Hepatocyte (in vitro differentiated cells): Measurements from ENCODE around the gene MAGEB17. TPM values are rescaled to one million over a fixed set of nuclear protein-coding genes. Genes with fewer than 3 reads are reported as not detected.

ENCODE experiments used
- DNase-seq: peaks from one replicate; pipeline ENCODE4 v3.0.0-alpha.2; 2016; ENCODE audit warnings: low spot score
- H2AFZ ChIP-seq: fragments of 200-600 bp; sonication (generic); 2 replicates; pipeline ENCODE4 v1.6.0; 2016; ENCODE audit warnings: antibody characterized with exemption, mild to moderate bottlenecking
- H3K27ac ChIP-seq: fragments of 200-600 bp; sonication (generic); 2 replicates; pipeline ENCODE4 v1.5.1; 2016; ENCODE audit warnings: mild to moderate bottlenecking
- H3K27me3 ChIP-seq: fragments of 200-600 bp; sonication (generic); 2 replicates; pipeline ENCODE4 v1.6.1; 2016
- H3K36me3 ChIP-seq: fragments of 200-600 bp; sonication (generic); replicated peaks from 2 replicates; pipeline ENCODE4 v1.5.1; 2016; ENCODE audit warnings: low read depth; ENCODE audit not compliant: insufficient read depth
- H3K4me1 ChIP-seq: fragments of 200-600 bp; sonication (generic); 2 replicates; pipeline ENCODE4 v1.5.1; 2016; ENCODE audit warnings: mild to moderate bottlenecking, moderate library complexity; ENCODE audit not compliant: insufficient read depth
- H3K4me2 ChIP-seq: fragments of 200-600 bp; sonication (generic); 2 replicates; pipeline ENCODE4 v1.6.0; 2016
- H3K4me3 ChIP-seq: fragments of 200-600 bp; sonication (generic); 2 replicates; pipeline ENCODE4 v1.5.1; 2016; ENCODE audit warnings: mild to moderate bottlenecking
- H3K79me2 ChIP-seq: fragments of 200-600 bp; sonication (generic); 2 replicates; pipeline ENCODE4 v1.6.0; 2017; ENCODE audit warnings: mild to moderate bottlenecking
- H3K9me2 ChIP-seq: fragments of 200-600 bp; sonication (generic); replicated peaks from 2 replicates; pipeline ENCODE4 v1.6.0; 2017; ENCODE audit warnings: mild to moderate bottlenecking; ENCODE audit not compliant: insufficient read depth
- H3K9me3 ChIP-seq: fragments of 200-600 bp; sonication (generic); 2 replicates; pipeline ENCODE4 v1.5.1; 2016; ENCODE audit warnings: low read depth, mild to moderate bottlenecking
- H4K20me1 ChIP-seq: fragments of 200-600 bp; sonication (generic); 2 replicates; pipeline ENCODE4 v1.6.0; 2016; ENCODE audit warnings: mild to moderate bottlenecking; ENCODE audit not compliant: insufficient read depth, poor library complexity, severe bottlenecking
- EZH2 ChIP-seq: fragments of 200-600 bp; sonication (generic); IDR thresholded peaks from 2 replicates; pipeline ENCODE4 v1.6.1; 2016; ENCODE audit warnings: antibody characterized with exemption, mild to moderate bottlenecking, borderline replicate concordance
- EZH2phosphoT487 ChIP-seq: fragments of 200-600 bp; sonication (generic); IDR thresholded peaks from one replicate; pipeline ENCODE4 v1.6.1; 2018; ENCODE audit warnings: antibody characterized with exemption, mild to moderate bottlenecking, low read depth, moderate library complexity; ENCODE audit not compliant: unreplicated experiment, severe bottlenecking
- WGBS: methylation state at CpG from one replicate; pipeline ENCODE4 v1.1.6; 2016; ENCODE audit warnings: low lambda C conversion rate; ENCODE audit errors: missing lambda C conversion rate; 5-methylcytosine and 5-hydroxymethylcytosine counted together
- polyA plus RNA-seq: library from polyadenylated mRNA; unstranded; fragments of >200 nt; fragmentation: Nextera tagmentation; extraction: Ambion mirVana; gene quantifications from 2 replicates; pipeline ENCODE4 v1.2.1, GENCODE V29; 2016
- total RNA-seq: library from RNA; depleted of rRNA; stranded (reverse); fragments of >200 nt; gene quantifications from 2 replicates; pipeline ENCODE4 v1.2.3, GENCODE V29; 2014
- TF ChIP-seq, protein P1 (sequence below): fragments of 200-600 bp; sonication (generic); IDR thresholded peaks from 2 replicates; pipeline ENCODE4 v1.5.1; 2016; ENCODE audit warnings: antibody characterized with exemption, mild to moderate bottlenecking; ENCODE audit not compliant: poor library complexity

MAGEB17 gene
- total and polyA plus RNA-seq, 2 experiments from 2014 or later: 0.20 TPM; not detected in 1

- Histone ChIP-seq H4K20me1 (no peaks in the 10 kb centered on the region), H3K4me2 (no peak overlapping the region), H2AFZ (no peak overlapping the region), H3K79me2 (no peaks in the 10 kb centered on the region), H3K27me3 (no peaks in the 10 kb centered on the region), H3K4me1 (no peaks in the 10 kb centered on the region), H3K9me2 (no peaks in the 10 kb centered on the region), H3K27ac (no peak overlapping the region), H3K36me3 (no peaks in the 10 kb centered on the region), H3K4me3 (no peak overlapping the region), H3K9me3 (no peaks in the 10 kb centered on the region)
- TF ChIP-seq, protein P1, sequence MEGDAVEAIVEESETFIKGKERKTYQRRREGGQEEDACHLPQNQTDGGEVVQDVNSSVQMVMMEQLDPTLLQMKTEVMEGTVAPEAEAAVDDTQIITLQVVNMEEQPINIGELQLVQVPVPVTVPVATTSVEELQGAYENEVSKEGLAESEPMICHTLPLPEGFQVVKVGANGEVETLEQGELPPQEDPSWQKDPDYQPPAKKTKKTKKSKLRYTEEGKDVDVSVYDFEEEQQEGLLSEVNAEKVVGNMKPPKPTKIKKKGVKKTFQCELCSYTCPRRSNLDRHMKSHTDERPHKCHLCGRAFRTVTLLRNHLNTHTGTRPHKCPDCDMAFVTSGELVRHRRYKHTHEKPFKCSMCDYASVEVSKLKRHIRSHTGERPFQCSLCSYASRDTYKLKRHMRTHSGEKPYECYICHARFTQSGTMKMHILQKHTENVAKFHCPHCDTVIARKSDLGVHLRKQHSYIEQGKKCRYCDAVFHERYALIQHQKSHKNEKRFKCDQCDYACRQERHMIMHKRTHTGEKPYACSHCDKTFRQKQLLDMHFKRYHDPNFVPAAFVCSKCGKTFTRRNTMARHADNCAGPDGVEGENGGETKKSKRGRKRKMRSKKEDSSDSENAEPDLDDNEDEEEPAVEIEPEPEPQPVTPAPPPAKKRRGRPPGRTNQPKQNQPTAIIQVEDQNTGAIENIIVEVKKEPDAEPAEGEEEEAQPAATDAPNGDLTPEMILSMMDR: no peak
- TF ChIP-seq EZH2: no peak
- TF ChIP-seq EZH2phosphoT487: no peak
- DNase-seq: no peak
- WGBS: 71% methylated on average over 1 of the region's 3 CpGs
Observed at GRCh38 chrX:16164748-16165147, 2.5 kb upstream of the MAGEB17 start.

DNA sequence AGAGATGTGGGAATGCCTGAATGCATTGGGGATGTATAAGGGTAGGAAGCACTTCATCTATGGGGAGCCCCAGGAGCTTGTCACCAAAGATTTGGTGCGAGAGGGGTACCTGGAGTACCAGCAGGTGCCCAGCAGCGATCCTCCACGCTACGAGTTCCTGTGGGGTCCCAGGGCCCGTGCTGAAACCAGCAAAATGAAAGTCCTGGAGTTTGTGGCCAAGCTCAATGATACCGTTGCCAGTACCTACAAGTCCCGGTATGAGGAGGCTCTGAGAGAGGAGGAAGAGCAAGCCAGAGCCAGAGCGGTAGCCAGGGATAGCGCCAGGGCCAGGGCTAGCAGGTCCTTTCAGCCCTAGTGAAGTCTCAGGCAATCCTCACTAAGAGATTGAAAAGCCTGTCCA, 3.8 kb downstream of the MAGEB17 start:
- Histone ChIP-seq H3K36me3 (no peaks in the 10 kb centered on the region), H3K27me3 (no peaks in the 10 kb centered on the region), H3K27ac (no peak overlapping the region), H2AFZ (no peak overlapping the region), H3K4me3 (no peak overlapping the region), H3K9me3 (no peaks in the 10 kb centered on the region), H4K20me1 (no peaks in the 10 kb centered on the region), H3K79me2 (no peaks in the 10 kb centered on the region), H3K4me1 (no peaks in the 10 kb centered on the region), H3K9me2 (no peaks in the 10 kb centered on the region), H3K4me2 (no peak overlapping the region)
- TF ChIP-seq, protein P1: no peak
- no peak for TF ChIP-seq EZH2phosphoT487
- no peak for TF ChIP-seq EZH2
- DNase-seq: no peak
- WGBS: 98% methylated on average over 9 of the region's 9 CpGs

GRCh38 chrX:16171944-16172343, 4.7 kb downstream of the MAGEB17 start:
- Histone ChIP-seq H3K4me3 (no peak overlapping the region), H3K4me2 (no peak overlapping the region), H3K79me2 (no peaks in the 10 kb centered on the region), H2AFZ (no peak overlapping the region), H3K4me1 (no peaks in the 10 kb centered on the region), H3K27me3 (no peaks in the 10 kb centered on the region), H4K20me1 (no peaks in the 10 kb centered on the region), H3K27ac (no peak overlapping the region), H3K9me3 (no peaks in the 10 kb centered on the region), H3K9me2 (no peaks in the 10 kb centered on the region), H3K36me3 (no peaks in the 10 kb centered on the region)
- 96% methylated on average over 4 of the region's 4 CpGs for WGBS
- no peak for DNase-seq
- TF ChIP-seq, protein P1: no peak
- TF ChIP-seq EZH2phosphoT487 (no peak), EZH2 (no peak)

DNA sequence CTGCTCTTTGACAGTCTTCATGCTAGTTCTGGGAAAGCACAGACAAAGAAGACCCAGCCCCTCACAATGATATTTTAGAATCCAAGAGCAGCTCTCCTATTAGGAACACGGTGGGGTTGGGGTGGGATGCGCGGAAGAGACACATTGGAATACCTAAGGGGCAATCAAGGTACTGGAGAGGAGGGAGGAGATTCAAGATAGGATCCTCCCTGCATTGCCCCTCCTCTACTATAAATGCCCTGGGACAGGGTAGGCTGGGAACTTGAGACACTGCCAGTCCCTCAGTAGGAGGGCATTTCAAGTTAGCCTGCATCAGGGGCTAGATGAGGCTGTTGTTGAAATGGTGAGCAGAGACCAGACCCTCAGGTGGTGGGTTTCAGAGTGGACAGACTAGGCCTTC, 5.1 kb downstream of the MAGEB17 start:
- DNase-seq: no peak
- Histone ChIP-seq H3K79me2 (no peaks in the 10 kb centered on the region), H3K9me2 (no peaks in the 10 kb centered on the region), H3K27me3 (no peaks in the 10 kb centered on the region), H3K4me2 (no peak overlapping the region), H2AFZ (no peak overlapping the region), H3K36me3 (no peaks in the 10 kb centered on the region), H3K27ac (no peak overlapping the region), H3K4me3 (no peak overlapping the region), H4K20me1 (no peaks in the 10 kb centered on the region), H3K9me3 (no peaks in the 10 kb centered on the region), H3K4me1 (no peaks in the 10 kb centered on the region)
- TF ChIP-seq, protein P1: no peak
- no peak for TF ChIP-seq EZH2phosphoT487
- no peak for TF ChIP-seq EZH2
- WGBS: 100% methylated on average over 3 of the region's 3 CpGs
